H9 (cell line): ENCODE measurements around the gene GOLGA3. TPM values are rescaled to one million over a fixed set of nuclear protein-coding genes. Genes with fewer than 3 reads are reported as not detected.

Experiments used
- DNase-seq: peaks from one replicate; pipeline ENCODE4 v3.0.0-alpha.2; 2017
- H2AFZ ChIP-seq: one replicate; pipeline ENCODE4 v1.6.1; 2013; ENCODE audit warnings: mild to moderate bottlenecking, low read length, control low read depth, moderate library complexity
- H2AK5ac ChIP-seq: 2 replicates; pipeline ENCODE4 v1.6.1; 2013; ENCODE audit warnings: low read length, control low read depth, mixed read lengths; ENCODE audit not compliant: insufficient read length
- H2BK120ac ChIP-seq: one replicate; pipeline ENCODE4 v1.6.1; 2013; ENCODE audit warnings: low read depth, mild to moderate bottlenecking, low read length, control low read depth, inconsistent platforms; ENCODE audit not compliant: poor library complexity, severe bottlenecking
- H2BK12ac ChIP-seq: 2 replicates; pipeline ENCODE4 v1.6.1; 2013; ENCODE audit warnings: low read length, control low read depth, mixed read lengths, low read depth; ENCODE audit not compliant: insufficient read length
- H2BK15ac ChIP-seq: 2 replicates; pipeline ENCODE4 v1.6.1; 2013; ENCODE audit warnings: low read depth, low read length, control low read depth
- H2BK20ac ChIP-seq: one replicate; pipeline ENCODE4 v1.6.1; 2013; ENCODE audit warnings: low read depth, mild to moderate bottlenecking, low read length, control low read depth, inconsistent platforms; ENCODE audit not compliant: poor library complexity, severe bottlenecking
- H2BK5ac ChIP-seq: 2 replicates; pipeline ENCODE4 v1.6.1; 2013; ENCODE audit warnings: low read length, control low read depth, mixed read lengths; ENCODE audit not compliant: insufficient read length
- H3K14ac ChIP-seq: 2 replicates; pipeline ENCODE4 v1.6.1; 2013; ENCODE audit warnings: low read length, control low read depth; ENCODE audit not compliant: insufficient read depth
- H3K18ac ChIP-seq: 2 replicates; pipeline ENCODE4 v1.6.1; 2013; ENCODE audit warnings: low read depth, mild to moderate bottlenecking, mixed read lengths, low read length, control low read depth; ENCODE audit not compliant: insufficient read length
- H3K23ac ChIP-seq: 2 replicates; pipeline ENCODE4 v1.6.1; 2013; ENCODE audit warnings: low read length, control low read depth, mixed read lengths, low read depth; ENCODE audit not compliant: insufficient read length
- H3K23me2 ChIP-seq: 2 replicates; pipeline ENCODE4 v1.6.1; 2013; ENCODE audit warnings: low read depth, mild to moderate bottlenecking, mixed read lengths, low read length, control low read depth; ENCODE audit not compliant: insufficient read length, poor library complexity, severe bottlenecking
- H3K27ac ChIP-seq: 2 replicates; pipeline ENCODE4 v1.5.1; 2013; ENCODE audit warnings: low read length, control low read depth, mixed read lengths, low read depth; ENCODE audit not compliant: insufficient read length
- H3K27me3 ChIP-seq: 2 replicates; pipeline ENCODE4 v1.6.1; 2013; ENCODE audit warnings: low read length, control low read depth, inconsistent platforms; ENCODE audit not compliant: insufficient read depth
- H3K4ac ChIP-seq: 2 replicates; pipeline ENCODE4 v1.6.1; 2013; ENCODE audit warnings: low read depth, mild to moderate bottlenecking, control low read depth, inconsistent platforms, low read length, moderate library complexity
- H3K4me1 ChIP-seq: 2 replicates; pipeline ENCODE4 v1.6.1; 2013; ENCODE audit warnings: low read length, control low read depth, inconsistent platforms; ENCODE audit not compliant: insufficient read depth
- H3K4me2 ChIP-seq: 2 replicates; pipeline ENCODE4 v1.6.1; 2013; ENCODE audit warnings: low read length, control low read depth, mixed read lengths; ENCODE audit not compliant: insufficient read length, insufficient read depth
- H3K56ac ChIP-seq: 2 replicates; pipeline ENCODE4 v1.6.1; 2013; ENCODE audit warnings: low read depth, mild to moderate bottlenecking, mixed read lengths, low read length, control low read depth; ENCODE audit not compliant: insufficient read length
- H3K79me1 ChIP-seq: 2 replicates; pipeline ENCODE4 v1.6.1; 2013; ENCODE audit warnings: low read depth, mild to moderate bottlenecking, moderate library complexity, low read length, control low read depth, inconsistent platforms; ENCODE audit not compliant: insufficient read depth, poor library complexity, severe bottlenecking
- H3K79me2 ChIP-seq: 2 replicates; pipeline ENCODE4 v1.6.1; 2013; ENCODE audit warnings: low read length, control low read depth, inconsistent platforms; ENCODE audit not compliant: insufficient read depth
- H3K9ac ChIP-seq: 2 replicates; pipeline ENCODE4 v1.6.1; 2013; ENCODE audit warnings: low read length, control low read depth, mixed read lengths; ENCODE audit not compliant: insufficient read length; ENCODE audit errors: extremely low read depth
- H3K9me3 ChIP-seq: one replicate; pipeline ENCODE4 v1.6.1; 2013; ENCODE audit warnings: low read depth, low read length, inconsistent platforms; ENCODE audit not compliant: control insufficient read depth
- H3T11ph ChIP-seq: one replicate; pipeline ENCODE4 v1.6.1; 2013; ENCODE audit warnings: mild to moderate bottlenecking, low read length, control low read depth, inconsistent platforms
- H4K20me1 ChIP-seq: one replicate; pipeline ENCODE4 v1.6.1; 2013; ENCODE audit not compliant: control insufficient read depth, insufficient read length, insufficient read depth
- H4K5ac ChIP-seq: 2 replicates; pipeline ENCODE4 v1.6.1; 2013; ENCODE audit warnings: low read depth, mild to moderate bottlenecking, mixed read lengths, low read length, control low read depth; ENCODE audit not compliant: insufficient read length
- H4K8ac ChIP-seq: replicated peaks from 2 replicates; pipeline ENCODE4 v1.6.1; 2013; ENCODE audit warnings: low read length, control low read depth, mixed read lengths, low read depth; ENCODE audit not compliant: insufficient read length
- H4K91ac ChIP-seq: 2 replicates; pipeline ENCODE4 v1.6.1; 2013; ENCODE audit warnings: low read depth, mild to moderate bottlenecking, moderate library complexity, mixed read lengths, low read length, control low read depth; ENCODE audit not compliant: insufficient read length
- H3K27ac Mint-ChIP-seq, 3 experiments: 2 replicates in 2 of 3; 3 replicates in 1 of 3; pipeline ENCODE4 v1.8.0; 2020 to 2021; ENCODE audit warnings: mixed read lengths in 3 of 3, mild to moderate bottlenecking in 1 of 3, moderate library complexity in 1 of 3
- H3K27me3 Mint-ChIP-seq: 2 replicates; pipeline ENCODE4 v1.8.0; 2021; ENCODE audit warnings: low read depth, mild to moderate bottlenecking, moderate library complexity, mixed read lengths
- H3K36me3 Mint-ChIP-seq, 3 experiments: 2 replicates in 2 of 3; 3 replicates in 1 of 3; pipeline ENCODE4 v1.8.0; 2020 to 2021; ENCODE audit warnings: low read depth in 3 of 3, mixed read lengths in 3 of 3; ENCODE audit not compliant: insufficient read depth in 1 of 3
- H3K4me1 Mint-ChIP-seq, 2 experiments: 2 replicates each; pipeline ENCODE4 v1.8.0; 2020; ENCODE audit warnings: mixed read lengths in 2 of 2
- H3K4me3 Mint-ChIP-seq, 2 experiments: 2 replicates in 1 of 2; 3 replicates in 1 of 2; pipeline ENCODE4 v1.8.0; 2020 to 2021; ENCODE audit warnings: mild to moderate bottlenecking in 2 of 2, mixed read lengths in 2 of 2, moderate library complexity in 1 of 2
- H3K9me3 Mint-ChIP-seq, 2 experiments: 2 replicates in 1 of 2; 3 replicates in 1 of 2; pipeline ENCODE4 v1.8.0; 2020; ENCODE audit warnings: mild to moderate bottlenecking in 2 of 2, mixed read lengths in 2 of 2, moderate library complexity in 1 of 2
- WGBS: extraction: QIAGEN DNeasy Blood & Tissue Kit; methylation state at CpG from one replicate; pipeline ENCODE4 v1.1.7; 2013; ENCODE audit warnings: missing lambda C conversion rate, low lambda C conversion rate, mixed read lengths; ENCODE audit not compliant: insufficient read length; ENCODE audit errors: extremely low coverage; 5-methylcytosine and 5-hydroxymethylcytosine counted together
- total RNA-seq: library from RNA; stranded (reverse); gene quantifications from 2 replicates; pipeline ENCODE4 v1.2.1, GENCODE V29; 2021
- TF ChIP-seq, protein P1 (sequence below): fragments of 200-600 bp; sonication (generic); conservative IDR thresholded peaks from 3 replicates; pipeline ENCODE4 v1.8.0; 2021; ENCODE audit warnings: antibody characterized with exemption, mild to moderate bottlenecking

Gene GOLGA3
- total RNA-seq, 1 experiment from 2014 or later: 40.1 TPM

GRCh38 chr12:132779781-132780353 lies 48.8 kb downstream of the GOLGA3 start:
- no peak overlapping the region for H3T11ph ChIP-seq
- no peak overlapping the region for H2BK20ac ChIP-seq
- no peak overlapping the region for H2BK12ac ChIP-seq
- no peaks in the 10 kb centered on the region for H3K4me1 ChIP-seq
- H4K5ac ChIP-seq: no peak overlapping the region
- Mint-ChIP-seq H3K36me3 (peaks cover 33 to 82% (median 74%) of the 10 kb centered on the region in 3 experiments), H3K27me3 (peaks cover 1% of the 10 kb centered on the region; the same call in 1 of the 2 replicates), H3K4me1 (no peaks in the 10 kb centered on the region), H3K27ac (peak overlapping the region; percentile 41 to 75 (median 55); a peak in 6 of 7 replicates), H3K4me3 (no peak overlapping the region), H3K9me3 (no peaks in the 10 kb centered on the region)
- no peak overlapping the region for H3K56ac ChIP-seq
- H3K4me2 ChIP-seq: no peak overlapping the region
- H3K79me2 ChIP-seq: no peaks in the 10 kb centered on the region
- no peak overlapping the region for H2BK15ac ChIP-seq
- H2BK5ac ChIP-seq: no peak overlapping the region
- H3K23ac ChIP-seq: no peak overlapping the region
- no peak overlapping the region for H3K14ac ChIP-seq
- no peak overlapping the region for H2BK120ac ChIP-seq
- H4K8ac ChIP-seq: no peak overlapping the region
- H3K9ac ChIP-seq: no peak overlapping the region
- H3K9me3 ChIP-seq: no peaks in the 10 kb centered on the region
- H3K79me1 ChIP-seq: no peaks in the 10 kb centered on the region
- no peak overlapping the region for H2AFZ ChIP-seq
- TF ChIP-seq, protein P1, sequence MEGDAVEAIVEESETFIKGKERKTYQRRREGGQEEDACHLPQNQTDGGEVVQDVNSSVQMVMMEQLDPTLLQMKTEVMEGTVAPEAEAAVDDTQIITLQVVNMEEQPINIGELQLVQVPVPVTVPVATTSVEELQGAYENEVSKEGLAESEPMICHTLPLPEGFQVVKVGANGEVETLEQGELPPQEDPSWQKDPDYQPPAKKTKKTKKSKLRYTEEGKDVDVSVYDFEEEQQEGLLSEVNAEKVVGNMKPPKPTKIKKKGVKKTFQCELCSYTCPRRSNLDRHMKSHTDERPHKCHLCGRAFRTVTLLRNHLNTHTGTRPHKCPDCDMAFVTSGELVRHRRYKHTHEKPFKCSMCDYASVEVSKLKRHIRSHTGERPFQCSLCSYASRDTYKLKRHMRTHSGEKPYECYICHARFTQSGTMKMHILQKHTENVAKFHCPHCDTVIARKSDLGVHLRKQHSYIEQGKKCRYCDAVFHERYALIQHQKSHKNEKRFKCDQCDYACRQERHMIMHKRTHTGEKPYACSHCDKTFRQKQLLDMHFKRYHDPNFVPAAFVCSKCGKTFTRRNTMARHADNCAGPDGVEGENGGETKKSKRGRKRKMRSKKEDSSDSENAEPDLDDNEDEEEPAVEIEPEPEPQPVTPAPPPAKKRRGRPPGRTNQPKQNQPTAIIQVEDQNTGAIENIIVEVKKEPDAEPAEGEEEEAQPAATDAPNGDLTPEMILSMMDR: no peak
- H4K20me1 ChIP-seq: peaks cover 2% of the 10 kb centered on the region
- no peaks in the 10 kb centered on the region for H3K27me3 ChIP-seq
- no peak overlapping the region for H3K18ac ChIP-seq
- WGBS: no CpG with 5 or more reads among the region's 30 CpGs
- no peak for DNase-seq
- H3K23me2 ChIP-seq: no peaks in the 10 kb centered on the region
- no peak overlapping the region for H2AK5ac ChIP-seq
- no peak overlapping the region for H4K91ac ChIP-seq
- no peak overlapping the region for H3K4ac ChIP-seq
- H3K27ac ChIP-seq: no peak overlapping the region
